Dermis blood vessel endothelial cell (primary cell): ENCODE data around the gene ATP8B1. TPM values are rescaled to one million over a fixed set of nuclear protein-coding genes. Genes with fewer than 3 reads are reported as not detected.

ENCODE experiments used
- DNase-seq: peaks from one replicate; pipeline ENCODE4 v3.0.0; 2010
- total RNA-seq: library from RNA; depleted of rRNA; stranded (reverse); fragments of >200 nt; gene quantifications from 2 replicates; pipeline ENCODE4 v1.2.3, GENCODE V29; 2014

ATP8B1 gene
- total RNA-seq, 1 donor from 2014 or later: 51.1 TPM

GRCh38 chr18:57819119-57819518, 16.0 kb upstream of the ATP8B1 start:
- no peak for DNase-seq

GRCh38 chr18:57816208-57816954, 13.3 kb upstream of the ATP8B1 start:
- no peak for DNase-seq

- DNase-seq: no peak
Observed at GRCh38 chr18:57814555-57814954, 11.4 kb upstream of the ATP8B1 start.

DNA sequence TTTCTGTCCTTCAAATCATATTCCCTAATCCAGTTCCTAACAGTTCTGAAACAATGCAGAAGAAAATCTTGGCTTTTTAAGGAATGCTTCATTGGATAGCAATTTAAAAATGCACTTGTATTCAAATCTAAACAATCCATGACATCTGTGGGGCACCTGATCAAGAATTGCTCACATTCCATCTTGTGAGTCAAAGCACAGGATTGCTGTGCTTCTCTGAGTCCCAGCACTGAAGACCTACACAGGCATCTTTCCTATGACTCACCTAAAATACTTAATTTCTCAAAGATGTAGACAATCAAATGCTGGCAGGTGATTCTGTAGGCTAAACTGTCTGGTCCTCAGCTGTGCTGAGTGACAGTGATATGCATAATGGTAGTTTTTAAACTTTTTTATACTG, 10.1 kb upstream of the ATP8B1 start:
- DNase-seq: peak; percentile 94

DNA sequence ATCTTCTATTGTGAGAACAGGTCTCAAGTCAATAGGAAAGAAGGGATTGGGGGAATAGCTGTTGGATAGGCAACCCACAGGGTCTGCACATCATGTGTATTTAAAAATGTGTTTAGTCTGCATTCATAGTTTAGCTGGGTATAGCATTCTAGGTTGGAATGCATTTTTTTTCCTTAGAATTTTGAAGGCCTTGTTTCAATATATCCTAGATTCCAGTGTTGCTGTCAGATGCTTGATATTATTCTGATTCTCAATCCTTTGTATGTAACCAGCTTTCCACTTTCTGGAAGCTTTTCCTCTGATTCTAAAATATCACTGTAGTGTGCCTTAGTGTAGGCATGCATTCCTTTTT, 9.0 kb upstream of the ATP8B1 start:
- DNase-seq: no peak

DNA sequence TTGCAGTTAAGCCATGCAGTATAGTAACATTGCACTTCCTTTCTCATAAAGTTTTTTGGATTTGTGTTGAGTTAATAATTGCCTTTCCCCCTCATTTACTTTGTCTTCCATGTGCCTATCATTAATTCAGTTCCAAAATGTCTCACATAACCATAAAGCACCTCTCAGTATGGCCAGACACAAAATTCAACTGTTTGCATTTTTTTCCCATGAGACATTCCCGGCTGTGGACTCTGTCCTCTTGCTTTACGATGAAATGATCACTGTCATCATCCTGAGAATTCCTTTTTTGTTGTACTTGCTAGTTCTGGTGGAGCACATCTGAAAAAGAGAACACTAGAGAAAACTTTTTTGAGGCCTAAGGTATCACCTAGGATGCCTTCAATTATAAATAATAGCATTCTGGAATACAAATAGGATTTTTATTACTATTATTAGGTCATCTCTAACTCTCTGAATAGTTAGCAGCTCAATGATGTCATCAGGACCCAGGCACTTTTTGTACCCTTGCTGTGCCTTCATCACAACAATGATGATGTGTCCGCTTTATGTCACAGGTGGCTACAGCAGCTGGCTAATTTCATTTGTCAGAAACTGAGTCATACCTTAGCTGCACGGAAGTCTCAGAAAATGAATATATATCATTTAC, 8.5 kb upstream of the ATP8B1 start:
- DNase-seq: no peak

DNA sequence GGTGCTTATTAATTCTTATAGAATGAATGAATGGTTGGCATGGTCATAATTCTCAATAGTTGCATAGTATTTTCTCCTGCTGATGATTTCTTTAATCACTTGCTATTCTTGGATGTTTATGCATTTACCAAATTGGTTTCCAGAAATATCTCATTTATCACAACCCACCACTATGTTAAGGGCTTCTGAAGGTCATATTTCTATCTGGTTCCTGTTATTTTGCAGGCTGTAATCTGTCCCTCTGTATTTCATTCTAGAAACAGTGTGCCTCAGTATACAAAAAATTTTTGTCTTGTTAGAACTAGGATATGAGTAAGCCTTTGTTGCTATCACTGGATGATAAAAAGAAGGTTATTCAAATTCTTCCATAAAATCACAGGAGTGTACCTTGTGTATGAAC, 6.1 kb upstream of the ATP8B1 start:
- peak; percentile 50 for DNase-seq

- DNase-seq: peak; percentile 74
Observed at GRCh38 chr18:57807336-57808117, 4.4 kb upstream of the ATP8B1 start.

- peak; percentile 79 for DNase-seq
Observed at GRCh38 chr18:57806978-57807285, 3.8 kb upstream of the ATP8B1 start.

GRCh38 chr18:57806201-57806977, 3.3 kb upstream of the ATP8B1 start:
- DNase-seq: no peak

GRCh38 chr18:57805117-57805516, 2.0 kb upstream of the ATP8B1 start:
- no peak for DNase-seq

- DNase-seq: no peak
Observed at GRCh38 chr18:57804557-57804956, 1.4 kb upstream of the ATP8B1 start.

GRCh38 chr18:57802213-57803102, 657 bp downstream of the ATP8B1 start:
- no peak for DNase-seq

GRCh38 chr18:57801761-57802212, 1.3 kb downstream of the ATP8B1 start:
- DNase-seq: peak; percentile 75

DNA sequence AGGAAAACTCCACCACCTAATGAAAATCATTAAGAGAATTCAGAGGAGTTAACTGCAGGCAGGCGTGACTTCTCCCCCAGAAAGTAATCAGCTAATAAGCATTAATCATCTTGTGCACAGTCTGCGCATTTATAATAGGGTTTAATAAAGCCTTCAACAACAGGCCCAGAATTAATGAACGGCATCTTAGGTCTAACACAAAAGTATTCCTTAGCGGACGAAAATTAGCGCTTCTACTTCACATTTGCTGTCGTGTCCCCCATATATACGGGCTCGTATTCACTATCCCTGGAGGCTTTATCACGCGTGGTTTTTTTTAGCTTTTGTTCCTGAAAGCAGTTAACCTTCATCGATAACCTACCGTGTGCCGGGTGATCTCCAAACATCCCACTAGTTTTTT, 1.8 kb downstream of the ATP8B1 start:
- no peak for DNase-seq

DNA sequence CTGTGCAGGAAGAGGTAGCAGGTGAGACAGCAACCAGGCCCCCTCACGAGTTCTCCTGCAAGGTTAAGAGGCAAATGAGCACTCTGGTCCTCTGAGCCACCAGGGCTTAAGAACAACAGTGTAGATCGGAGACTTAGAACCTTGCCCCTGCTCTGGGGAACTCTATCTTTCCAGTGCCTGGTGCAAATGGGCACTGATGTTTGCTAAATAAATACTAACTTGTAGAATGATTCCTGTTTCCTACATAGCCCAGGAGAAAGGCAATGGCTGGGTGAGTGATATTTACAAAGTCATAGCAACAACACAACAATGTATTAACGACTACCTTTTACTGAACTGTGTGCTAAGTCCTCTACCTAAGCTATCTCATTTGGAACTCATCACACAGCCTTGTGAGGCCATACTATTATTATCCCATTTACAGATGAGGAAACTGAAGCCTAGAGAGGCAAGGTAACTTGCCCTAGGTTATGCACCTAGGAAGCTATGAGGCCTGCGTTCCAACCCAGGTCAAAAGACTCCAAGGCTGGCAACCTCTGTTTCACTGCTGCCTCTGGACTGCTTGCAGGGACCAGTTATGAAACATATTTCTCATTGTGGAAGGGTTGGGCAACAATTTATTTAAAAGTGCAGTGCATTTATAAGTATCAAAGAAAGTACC, 4.3 kb downstream of the ATP8B1 start:
- no peak for DNase-seq

GRCh38 chr18:57797209-57797651, 5.9 kb downstream of the ATP8B1 start:
- no peak for DNase-seq

- DNase-seq: peak; percentile 40
Observed at GRCh38 chr18:57794951-57795728, 8.0 kb downstream of the ATP8B1 start.

- no peak for DNase-seq
Observed at GRCh38 chr18:57793302-57793986, 9.7 kb downstream of the ATP8B1 start.
